ENCODE measurements around the gene CCND3.

DNA sequence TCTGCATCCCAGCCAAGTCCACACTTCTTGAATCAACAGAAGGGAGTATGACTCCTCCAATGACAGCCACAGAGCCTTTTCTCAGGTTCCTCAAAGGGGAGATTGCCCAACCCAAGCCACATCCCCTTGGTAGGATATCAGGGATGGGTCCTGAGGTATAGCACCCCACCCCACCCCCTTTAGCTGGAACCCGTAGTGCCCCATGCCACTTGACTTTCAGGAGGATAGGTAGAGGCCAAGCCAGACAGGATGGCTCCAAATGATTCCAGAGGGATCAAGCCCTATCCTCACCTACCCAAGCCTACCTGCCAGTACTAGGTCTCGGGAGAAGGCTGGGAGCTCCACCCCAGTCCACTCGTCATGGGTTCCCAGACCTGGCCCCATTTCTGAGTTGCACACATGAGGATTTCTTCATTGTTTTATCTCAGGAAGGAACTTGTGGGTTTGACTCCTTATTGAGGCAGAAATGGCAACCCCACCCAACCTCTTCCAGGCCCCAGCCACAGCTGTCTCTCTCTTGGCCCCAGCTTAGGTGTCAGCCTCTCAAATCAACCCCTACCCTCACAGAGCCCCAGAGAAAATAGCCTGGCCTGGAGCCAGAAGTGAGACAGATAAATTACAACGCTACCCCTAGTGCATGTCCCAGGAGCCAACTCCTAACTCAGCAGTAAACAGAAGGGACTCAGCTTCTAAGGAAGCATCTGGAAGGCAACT lies 3.6 kb downstream of the CCND3 start:
- TF ChIP-seq EZH2 (IDR thresholded peaks at IDR 0.05; ENCODE audit: borderline replicate concordance, low read depth, low read length, poor library complexity, severe bottlenecking) = no peak
- TF ChIP-seq, protein P1, sequence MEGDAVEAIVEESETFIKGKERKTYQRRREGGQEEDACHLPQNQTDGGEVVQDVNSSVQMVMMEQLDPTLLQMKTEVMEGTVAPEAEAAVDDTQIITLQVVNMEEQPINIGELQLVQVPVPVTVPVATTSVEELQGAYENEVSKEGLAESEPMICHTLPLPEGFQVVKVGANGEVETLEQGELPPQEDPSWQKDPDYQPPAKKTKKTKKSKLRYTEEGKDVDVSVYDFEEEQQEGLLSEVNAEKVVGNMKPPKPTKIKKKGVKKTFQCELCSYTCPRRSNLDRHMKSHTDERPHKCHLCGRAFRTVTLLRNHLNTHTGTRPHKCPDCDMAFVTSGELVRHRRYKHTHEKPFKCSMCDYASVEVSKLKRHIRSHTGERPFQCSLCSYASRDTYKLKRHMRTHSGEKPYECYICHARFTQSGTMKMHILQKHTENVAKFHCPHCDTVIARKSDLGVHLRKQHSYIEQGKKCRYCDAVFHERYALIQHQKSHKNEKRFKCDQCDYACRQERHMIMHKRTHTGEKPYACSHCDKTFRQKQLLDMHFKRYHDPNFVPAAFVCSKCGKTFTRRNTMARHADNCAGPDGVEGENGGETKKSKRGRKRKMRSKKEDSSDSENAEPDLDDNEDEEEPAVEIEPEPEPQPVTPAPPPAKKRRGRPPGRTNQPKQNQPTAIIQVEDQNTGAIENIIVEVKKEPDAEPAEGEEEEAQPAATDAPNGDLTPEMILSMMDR (conservative IDR thresholded peaks at IDR 0.05; ENCODE audit: low read depth, low read length) = no peak

Data from A673 (cell line).